Brain microvascular endothelial cell (primary cell): ENCODE results near the gene NRP2.

ENCODE experiments used
- DNase-seq: peaks from one replicate; pipeline ENCODE4 v3.0.0-alpha.2; 2020
- H3K27ac ChIP-seq: fragments of 250-450 bp; sonication (Bioruptor Pico); 2 replicates; pipeline ENCODE4 v1.5.1; 2020; ENCODE audit warnings: mild to moderate bottlenecking, moderate library complexity
- H3K27me3 ChIP-seq: fragments of 250-450 bp; sonication (Bioruptor Pico); replicated peaks from 2 replicates; pipeline ENCODE4 v1.5.1; 2020; ENCODE audit warnings: mild to moderate bottlenecking
- H3K36me3 ChIP-seq: fragments of 250-450 bp; sonication (Bioruptor Pico); replicated peaks from 2 replicates; pipeline ENCODE4 v1.5.1; 2020; ENCODE audit warnings: mild to moderate bottlenecking
- H3K4me3 ChIP-seq: 2 replicates; pipeline ENCODE4 v1.5.1; 2011; ENCODE audit warnings: low read depth, mild to moderate bottlenecking, control low read depth, low read length, moderate library complexity
- in situ Hi-C: cut with HindIII; loops from 2 replicates; pipeline ENCODE4 v1.10.0; 2017; ENCODE audit warnings: low sequenced_read_pairs, low pct_ligation_motif_present
- TF ChIP-seq, protein P1 (sequence below): IDR thresholded peaks from 2 replicates; pipeline ENCODE4 v1.5.1; 2011; ENCODE audit warnings: low read depth, mild to moderate bottlenecking, moderate library complexity, low read length, control low read depth, inconsistent platforms; ENCODE audit errors: missing control alignments

Gene NRP2

DNA sequence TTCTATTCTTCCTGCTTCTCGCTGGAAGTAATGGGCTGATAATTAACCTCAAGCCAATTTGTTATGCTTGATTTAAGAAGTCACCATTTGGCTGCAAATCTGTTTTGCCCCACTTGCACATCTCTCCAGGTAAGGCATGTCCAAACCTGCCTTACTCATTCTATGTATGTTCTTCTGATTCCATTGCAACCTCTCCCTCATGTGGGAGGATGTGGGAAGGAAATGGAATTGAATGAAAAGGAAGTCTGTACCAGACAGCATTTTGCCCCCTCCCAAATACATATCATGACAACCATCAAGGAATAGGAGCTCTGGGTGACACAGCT is 131.7 kb downstream of the NRP2 start:
- no peak for DNase-seq
- Histone ChIP-seq H3K4me3 (no peak overlapping the region), H3K27ac (no peak overlapping the region)

GRCh38 chr2:205815673-205816072 is 133.4 kb downstream of the NRP2 start:
- Histone ChIP-seq H3K36me3 (no peaks in the 10 kb centered on the region), H3K27me3 (peaks cover 1% of the 10 kb centered on the region), H3K27ac (no peak overlapping the region), H3K4me3 (no peak overlapping the region)
- no peak for DNase-seq
- in situ Hi-C loops, result no loop called here
- TF ChIP-seq, protein P1, sequence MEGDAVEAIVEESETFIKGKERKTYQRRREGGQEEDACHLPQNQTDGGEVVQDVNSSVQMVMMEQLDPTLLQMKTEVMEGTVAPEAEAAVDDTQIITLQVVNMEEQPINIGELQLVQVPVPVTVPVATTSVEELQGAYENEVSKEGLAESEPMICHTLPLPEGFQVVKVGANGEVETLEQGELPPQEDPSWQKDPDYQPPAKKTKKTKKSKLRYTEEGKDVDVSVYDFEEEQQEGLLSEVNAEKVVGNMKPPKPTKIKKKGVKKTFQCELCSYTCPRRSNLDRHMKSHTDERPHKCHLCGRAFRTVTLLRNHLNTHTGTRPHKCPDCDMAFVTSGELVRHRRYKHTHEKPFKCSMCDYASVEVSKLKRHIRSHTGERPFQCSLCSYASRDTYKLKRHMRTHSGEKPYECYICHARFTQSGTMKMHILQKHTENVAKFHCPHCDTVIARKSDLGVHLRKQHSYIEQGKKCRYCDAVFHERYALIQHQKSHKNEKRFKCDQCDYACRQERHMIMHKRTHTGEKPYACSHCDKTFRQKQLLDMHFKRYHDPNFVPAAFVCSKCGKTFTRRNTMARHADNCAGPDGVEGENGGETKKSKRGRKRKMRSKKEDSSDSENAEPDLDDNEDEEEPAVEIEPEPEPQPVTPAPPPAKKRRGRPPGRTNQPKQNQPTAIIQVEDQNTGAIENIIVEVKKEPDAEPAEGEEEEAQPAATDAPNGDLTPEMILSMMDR, result no peak

More for the DNA sequence above, 131.7 kb downstream of the NRP2 start:
- TF ChIP-seq, protein P1, result no peak
- in situ Hi-C loops, result no loop called here
- Histone ChIP-seq H3K27me3 (peaks cover 1% of the 10 kb centered on the region), H3K36me3 (no peaks in the 10 kb centered on the region)

- TF ChIP-seq, protein P1, result no peak
- Histone ChIP-seq H3K27ac (no peak overlapping the region), H3K36me3 (no peaks in the 10 kb centered on the region), H3K4me3 (no peak overlapping the region), H3K27me3 (peaks cover 1% of the 10 kb centered on the region)
- DNase-seq, result no peak
- in situ Hi-C loops, result no loop called here
Measured at GRCh38 chr2:205816268-205816667, 134.0 kb downstream of the NRP2 start.

DNA sequence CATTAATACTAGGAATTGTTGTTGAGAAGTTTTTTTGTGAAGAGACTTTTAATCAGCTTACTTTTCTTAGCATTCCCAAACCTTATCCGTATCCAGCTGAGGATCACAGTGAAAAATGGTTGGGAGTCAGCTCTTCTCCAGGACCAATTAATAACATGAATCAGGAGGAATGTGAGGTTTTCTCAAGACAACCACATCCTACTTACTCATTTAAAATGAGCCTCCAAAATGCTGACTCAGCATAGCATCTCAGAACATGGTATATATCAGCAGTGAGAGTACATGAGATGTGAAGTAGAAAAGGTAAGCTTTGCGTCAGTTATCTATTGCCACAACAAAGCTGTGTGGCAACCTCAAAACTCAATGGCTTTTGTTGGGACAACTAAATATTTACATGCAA is 140.3 kb downstream of the NRP2 start:
- in situ Hi-C loops, result no loop called here
- H3K36me3 ChIP-seq, result no peaks in the 10 kb centered on the region
- DNase-seq, result no peak
- TF ChIP-seq, protein P1, result no peak
- H3K27me3 ChIP-seq, result no peaks in the 10 kb centered on the region
- no peak overlapping the region for H3K4me3 ChIP-seq
- H3K27ac ChIP-seq, result no peak overlapping the region

GRCh38 chr2:205827809-205828365 is 145.6 kb downstream of the NRP2 start:
- H3K27me3 ChIP-seq, result no peaks in the 10 kb centered on the region
- no peak overlapping the region for H3K27ac ChIP-seq
- TF ChIP-seq, protein P1, result no peak
- in situ Hi-C loops, result no loop called here
- H3K4me3 ChIP-seq, result no peak overlapping the region
- no peak for DNase-seq
- H3K36me3 ChIP-seq, result no peaks in the 10 kb centered on the region

GRCh38 chr2:205833864-205834263 is 151.6 kb downstream of the NRP2 start:
- no peaks in the 10 kb centered on the region for H3K36me3 ChIP-seq
- no peaks in the 10 kb centered on the region for H3K27me3 ChIP-seq
- DNase-seq, result no peak
- no peak overlapping the region for H3K4me3 ChIP-seq
- TF ChIP-seq, protein P1, result no peak
- no peak overlapping the region for H3K27ac ChIP-seq
- in situ Hi-C loops, result no loop called here
